NCI-H2196 (cell line): ENCODE results near the gene PPP3CA.

Experiments used
- DNase-seq: peaks from one replicate; lab custom pipeline; 2025; ENCODE audit not compliant: unreplicated experiment; lab: John Stamatoyannopoulos, UW

The PPP3CA gene

GRCh38 chr4:101332424-101332823 is 14.9 kb downstream of the PPP3CA start:
- DNase-seq = no peak

GRCh38 chr4:101331017-101331416 is 16.3 kb downstream of the PPP3CA start:
- DNase-seq = no peak

GRCh38 chr4:101329592-101329991 is 17.7 kb downstream of the PPP3CA start:
- no peak for DNase-seq

- DNase-seq = no peak
These were observed 19.2 kb downstream of the PPP3CA start for GRCh38 chr4:101328063-101328602.

GRCh38 chr4:101326576-101326975 is 20.8 kb downstream of the PPP3CA start:
- no peak for DNase-seq

GRCh38 chr4:101322743-101323142 is 24.6 kb downstream of the PPP3CA start:
- DNase-seq = no peak

- no peak for DNase-seq
These were observed 25.8 kb downstream of the PPP3CA start for GRCh38 chr4:101321481-101322042.

GRCh38 chr4:101315786-101316185 is 31.5 kb downstream of the PPP3CA start:
- DNase-seq = no peak

- no peak for DNase-seq
These were observed 32.3 kb downstream of the PPP3CA start for GRCh38 chr4:101315041-101315440.

- DNase-seq = no peak
These were observed 37.4 kb downstream of the PPP3CA start for GRCh38 chr4:101309925-101310324.

- DNase-seq = no peak
These were observed 39.4 kb downstream of the PPP3CA start for GRCh38 chr4:101307899-101308298.

- no peak for DNase-seq
These were observed 40.3 kb downstream of the PPP3CA start for GRCh38 chr4:101306764-101307615.

GRCh38 chr4:101306225-101306624 is 41.1 kb downstream of the PPP3CA start:
- DNase-seq = peak; percentile 15

- peak; percentile 32 for DNase-seq
These were observed 42.4 kb downstream of the PPP3CA start for GRCh38 chr4:101304916-101305315.

- DNase-seq = peak; percentile 15
These were observed 47.3 kb downstream of the PPP3CA start for GRCh38 chr4:101299899-101300540.

- DNase-seq = no peak
These were observed 48.3 kb downstream of the PPP3CA start for GRCh38 chr4:101299021-101299420.

GRCh38 chr4:101295691-101296090 is 51.6 kb downstream of the PPP3CA start:
- DNase-seq = no peak

- DNase-seq = no peak
These were observed 52.7 kb downstream of the PPP3CA start for GRCh38 chr4:101294597-101294996.

GRCh38 chr4:101292901-101293300 is 54.4 kb downstream of the PPP3CA start:
- DNase-seq = no peak

- no peak for DNase-seq
These were observed 55.1 kb downstream of the PPP3CA start for GRCh38 chr4:101292214-101292613.

- DNase-seq = no peak
These were observed 56.1 kb downstream of the PPP3CA start for GRCh38 chr4:101291198-101291597.

- DNase-seq = no peak
These were observed 56.7 kb downstream of the PPP3CA start for GRCh38 chr4:101290654-101291053.
